ENCODE measurements around the gene ACBD7.

DNA sequence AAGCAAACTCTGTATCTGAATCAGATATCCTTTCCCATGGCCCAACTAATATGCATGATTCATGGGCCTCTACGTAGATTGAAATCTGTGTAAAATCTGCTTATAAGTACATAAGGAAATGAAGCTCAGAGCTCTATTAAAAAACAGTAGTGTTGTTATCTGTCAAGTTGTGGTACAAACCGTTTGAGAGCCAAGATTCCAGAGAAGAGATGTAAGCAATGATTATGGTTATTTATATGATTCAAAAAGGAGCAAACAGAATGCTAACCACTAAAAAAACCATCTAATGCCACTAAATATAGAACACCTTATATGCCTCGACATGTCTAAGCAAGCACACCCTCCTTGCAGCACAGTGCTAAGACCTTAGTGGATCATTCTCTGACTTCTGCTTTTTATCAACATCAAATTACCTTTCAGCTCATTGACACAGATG, 35.2 kb upstream of the ACBD7 start:
- TF ChIP-seq, protein P1, sequence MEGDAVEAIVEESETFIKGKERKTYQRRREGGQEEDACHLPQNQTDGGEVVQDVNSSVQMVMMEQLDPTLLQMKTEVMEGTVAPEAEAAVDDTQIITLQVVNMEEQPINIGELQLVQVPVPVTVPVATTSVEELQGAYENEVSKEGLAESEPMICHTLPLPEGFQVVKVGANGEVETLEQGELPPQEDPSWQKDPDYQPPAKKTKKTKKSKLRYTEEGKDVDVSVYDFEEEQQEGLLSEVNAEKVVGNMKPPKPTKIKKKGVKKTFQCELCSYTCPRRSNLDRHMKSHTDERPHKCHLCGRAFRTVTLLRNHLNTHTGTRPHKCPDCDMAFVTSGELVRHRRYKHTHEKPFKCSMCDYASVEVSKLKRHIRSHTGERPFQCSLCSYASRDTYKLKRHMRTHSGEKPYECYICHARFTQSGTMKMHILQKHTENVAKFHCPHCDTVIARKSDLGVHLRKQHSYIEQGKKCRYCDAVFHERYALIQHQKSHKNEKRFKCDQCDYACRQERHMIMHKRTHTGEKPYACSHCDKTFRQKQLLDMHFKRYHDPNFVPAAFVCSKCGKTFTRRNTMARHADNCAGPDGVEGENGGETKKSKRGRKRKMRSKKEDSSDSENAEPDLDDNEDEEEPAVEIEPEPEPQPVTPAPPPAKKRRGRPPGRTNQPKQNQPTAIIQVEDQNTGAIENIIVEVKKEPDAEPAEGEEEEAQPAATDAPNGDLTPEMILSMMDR (conservative IDR thresholded peaks at IDR 0.05): no peak
- no peak for TF ChIP-seq ZFX (IDR thresholded peaks at IDR 0.05)
